Brain microvascular endothelial cell (primary cell): ENCODE data around the gene RFC1.

Experiments
- DNase-seq: peaks from one replicate; pipeline ENCODE4 v3.0.0-alpha.2; 2020
- H3K27ac ChIP-seq: fragments of 250-450 bp; sonication (Bioruptor Pico); 2 replicates; pipeline ENCODE4 v1.5.1; 2020; ENCODE audit warnings: mild to moderate bottlenecking, moderate library complexity
- H3K27me3 ChIP-seq: fragments of 250-450 bp; sonication (Bioruptor Pico); replicated peaks from 2 replicates; pipeline ENCODE4 v1.5.1; 2020; ENCODE audit warnings: mild to moderate bottlenecking
- H3K36me3 ChIP-seq: fragments of 250-450 bp; sonication (Bioruptor Pico); replicated peaks from 2 replicates; pipeline ENCODE4 v1.5.1; 2020; ENCODE audit warnings: mild to moderate bottlenecking
- H3K4me3 ChIP-seq: 2 replicates; pipeline ENCODE4 v1.5.1; 2011; ENCODE audit warnings: low read depth, mild to moderate bottlenecking, control low read depth, low read length, moderate library complexity
- in situ Hi-C: cut with HindIII; loops from 2 replicates; pipeline ENCODE4 v1.10.0; 2017; ENCODE audit warnings: low sequenced_read_pairs, low pct_ligation_motif_present
- TF ChIP-seq, protein P1 (sequence below): IDR thresholded peaks from 2 replicates; pipeline ENCODE4 v1.5.1; 2011; ENCODE audit warnings: low read depth, mild to moderate bottlenecking, moderate library complexity, low read length, control low read depth, inconsistent platforms; ENCODE audit errors: missing control alignments

The RFC1 gene

DNA sequence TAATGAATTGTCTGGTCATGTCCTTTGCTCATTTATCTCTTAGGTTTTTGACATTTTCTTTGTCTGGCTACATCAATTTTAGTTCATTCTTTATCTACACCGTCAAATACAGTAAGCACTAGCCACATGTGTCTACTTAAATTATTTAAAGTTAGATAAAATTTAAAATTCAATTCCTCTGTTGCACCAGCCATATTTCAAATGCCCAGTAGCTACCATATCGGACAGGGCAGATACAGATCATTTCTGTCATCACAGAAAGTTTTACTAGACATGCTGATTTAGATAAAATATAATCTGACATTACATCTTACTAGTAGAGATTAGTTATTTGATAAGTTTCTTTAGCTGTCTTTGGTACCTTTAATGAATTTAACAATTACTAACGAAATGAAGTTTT lies 122.7 kb downstream of the RFC1 start:
- TF ChIP-seq, protein P1, sequence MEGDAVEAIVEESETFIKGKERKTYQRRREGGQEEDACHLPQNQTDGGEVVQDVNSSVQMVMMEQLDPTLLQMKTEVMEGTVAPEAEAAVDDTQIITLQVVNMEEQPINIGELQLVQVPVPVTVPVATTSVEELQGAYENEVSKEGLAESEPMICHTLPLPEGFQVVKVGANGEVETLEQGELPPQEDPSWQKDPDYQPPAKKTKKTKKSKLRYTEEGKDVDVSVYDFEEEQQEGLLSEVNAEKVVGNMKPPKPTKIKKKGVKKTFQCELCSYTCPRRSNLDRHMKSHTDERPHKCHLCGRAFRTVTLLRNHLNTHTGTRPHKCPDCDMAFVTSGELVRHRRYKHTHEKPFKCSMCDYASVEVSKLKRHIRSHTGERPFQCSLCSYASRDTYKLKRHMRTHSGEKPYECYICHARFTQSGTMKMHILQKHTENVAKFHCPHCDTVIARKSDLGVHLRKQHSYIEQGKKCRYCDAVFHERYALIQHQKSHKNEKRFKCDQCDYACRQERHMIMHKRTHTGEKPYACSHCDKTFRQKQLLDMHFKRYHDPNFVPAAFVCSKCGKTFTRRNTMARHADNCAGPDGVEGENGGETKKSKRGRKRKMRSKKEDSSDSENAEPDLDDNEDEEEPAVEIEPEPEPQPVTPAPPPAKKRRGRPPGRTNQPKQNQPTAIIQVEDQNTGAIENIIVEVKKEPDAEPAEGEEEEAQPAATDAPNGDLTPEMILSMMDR: no peak
- Histone ChIP-seq H3K36me3 (peaks cover 4% of the 10 kb centered on the region), H3K27me3 (no peaks in the 10 kb centered on the region), H3K27ac (no peak overlapping the region), H3K4me3 (no peak overlapping the region)
- DNase-seq: no peak
- in situ Hi-C loops: no loop called here
